HepG2 (cell line): Measurements from ENCODE around the gene ELL. TPM values are rescaled to one million over a fixed set of nuclear protein-coding genes. Genes with fewer than 3 reads are reported as not detected.
A peak's percentile ranks its signal among the peaks of the same experiment; 100 is the strongest.

Source experiments
- CBX2 ChIP-seq, 2 experiments: fragments of 200-600 bp in 1 of 2; sonication (generic); formaldehyde crosslinking in 1 of 2; IDR thresholded peaks; 2 replicates each; pipeline versions ENCODE4 v1.7.0 to v1.8.1; 2018 to 2022; ENCODE audit warnings: low read depth in 2 of 2, low read length in 1 of 2, mild to moderate bottlenecking in 1 of 2, missing genetic modification reagents in 1 of 2
- FIP1L1 ChIP-seq: fragments of 200-400 bp; formaldehyde crosslinking; IDR thresholded peaks from 2 replicates; pipeline ENCODE4 v1.6.1; 2018; ENCODE audit warnings: low read depth, mild to moderate bottlenecking, low read length, moderate library complexity, borderline replicate concordance; ENCODE audit not compliant: insufficient read depth
- LCORL ChIP-seq, 2 experiments: fragments of 450-650 bp in 1 of 2; sonication (generic) in 1 of 2; formaldehyde crosslinking in 1 of 2; IDR thresholded peaks; 2 replicates each; pipeline versions ENCODE4 v1.5.0 to v1.6.1; 2017 to 2020; ENCODE audit warnings: antibody characterized with exemption in 1 of 2, missing genetic modification reagents in 1 of 2
- NR2C2 ChIP-seq: sonication (generic); formaldehyde crosslinking; IDR thresholded peaks from 2 replicates; pipeline ENCODE4 v1.4.0; 2020; ENCODE audit warnings: missing genetic modification reagents, mild to moderate bottlenecking, moderate library complexity, borderline replicate concordance
- PHF21A ChIP-seq: sonication (generic); formaldehyde crosslinking; IDR thresholded peaks from 2 replicates; pipeline ENCODE4 v1.5.0; 2020; ENCODE audit warnings: mild to moderate bottlenecking, missing genetic modification reagents
- RBAK ChIP-seq: sonication (generic); formaldehyde crosslinking; IDR thresholded peaks from 2 replicates; pipeline ENCODE4 v1.5.1; 2020; ENCODE audit warnings: mild to moderate bottlenecking, missing genetic modification reagents
- REST ChIP-seq, 2 experiments: IDR thresholded peaks; 2 replicates each; pipeline ENCODE4 v1.6.1; 2011 to 2012; ENCODE audit warnings: low read length in 2 of 2, borderline replicate concordance in 1 of 2, low read depth in 1 of 2, mild to moderate bottlenecking in 1 of 2, moderate library complexity in 1 of 2
- SALL1 ChIP-seq: sonication (generic); formaldehyde crosslinking; IDR thresholded peaks from 2 replicates; pipeline ENCODE4 v1.8.0; 2022; ENCODE audit warnings: mild to moderate bottlenecking, missing genetic modification reagents
- THAP9 ChIP-seq: sonication (generic); formaldehyde crosslinking; IDR thresholded peaks from 2 replicates; pipeline ENCODE4; 2020; ENCODE audit warnings: missing genetic modification reagents, mild to moderate bottlenecking, borderline replicate concordance
- THYN1 ChIP-seq: sonication (generic); formaldehyde crosslinking; IDR thresholded peaks from 2 replicates; pipeline ENCODE4 v1.8.1; 2023; ENCODE audit warnings: low read depth, mild to moderate bottlenecking, moderate library complexity, missing genetic modification reagents, borderline replicate concordance
- ZFX ChIP-seq: sonication (generic); formaldehyde crosslinking; IDR thresholded peaks from 2 replicates; pipeline ENCODE4 v1.4.0; 2020; ENCODE audit warnings: mild to moderate bottlenecking, low read depth, missing genetic modification reagents, moderate library complexity
- polyA plus RNA-seq, 8 experiments: library from polyadenylated mRNA; depleted of rRNA in 3 of 8; stranded (reverse) in 7 of 8; unstranded in 1 of 8; fragments of >200 nt; fragmentation: Illumina TruSeq in 4 of 8; extraction: Trizol in 4 of 8; gene quantifications; 2 replicates each; pipeline versions ENCODE4 v1.2.1 to v1.2.3, GENCODE V29; 2011 to 2016; ENCODE audit warnings: low read depth in 4 of 8, missing spikeins in 1 of 8, mixed read lengths in 1 of 8; ENCODE audit not compliant: insufficient read depth in 1 of 8
- total RNA-seq, 5 experiments: library from RNA; depleted of rRNA; stranded (reverse); fragments of >200 nt; fragmentation: Illumina TruSeq; extraction: Trizol; gene quantifications; 2 replicates each; pipeline ENCODE4 v1.2.3, GENCODE V29; 2016; ENCODE audit warnings: low read depth in 1 of 5
- TF ChIP-seq, protein P1 (sequence below): sonication (generic); formaldehyde crosslinking; IDR thresholded peaks from 2 replicates; pipeline ENCODE4 v1.9.0; 2021; ENCODE audit warnings: missing genetic modification reagents, borderline replicate concordance
- TF ChIP-seq, protein P2 (sequence below): sonication (generic); formaldehyde crosslinking; IDR thresholded peaks from 2 replicates; pipeline ENCODE4 v1.4.0; 2020; ENCODE audit warnings: mild to moderate bottlenecking, missing genetic modification reagents
- TF ChIP-seq, protein P3 (sequence below): sonication (generic); formaldehyde crosslinking; IDR thresholded peaks from 2 replicates; pipeline ENCODE4 v1.8.0; 2022; ENCODE audit warnings: mild to moderate bottlenecking, missing genetic modification reagents, borderline replicate concordance

Gene ELL
- total and polyA plus RNA-seq, 2 of the 13 experiments (the other 11 are each of a cell fraction or from before 2014, with no cell fraction given) = 3.7 to 5.4 TPM

GRCh38 chr19:18414504-18415177 lies 107.2 kb downstream of the ELL start (continued):
- TF ChIP-seq REST (IDR thresholded peaks at IDR 0.05; ENCODE audit: borderline replicate concordance in 1 of 2, low read depth in 1 of 2, low read length in 2 of 2) = no peak
- TF ChIP-seq CBX2 (IDR thresholded peaks at IDR 0.05; ENCODE audit: low read depth, low read length) = no peak
- TF ChIP-seq CBX2 (CRISPR knock-in tag; IDR thresholded peaks at IDR 0.05; ENCODE audit: low read depth) = no peak
- no peak for TF ChIP-seq LCORL (IDR thresholded peaks at IDR 0.05)
- no peak for TF ChIP-seq LCORL (CRISPR knock-in tag; IDR thresholded peaks at IDR 0.05)
- TF ChIP-seq, protein P1, sequence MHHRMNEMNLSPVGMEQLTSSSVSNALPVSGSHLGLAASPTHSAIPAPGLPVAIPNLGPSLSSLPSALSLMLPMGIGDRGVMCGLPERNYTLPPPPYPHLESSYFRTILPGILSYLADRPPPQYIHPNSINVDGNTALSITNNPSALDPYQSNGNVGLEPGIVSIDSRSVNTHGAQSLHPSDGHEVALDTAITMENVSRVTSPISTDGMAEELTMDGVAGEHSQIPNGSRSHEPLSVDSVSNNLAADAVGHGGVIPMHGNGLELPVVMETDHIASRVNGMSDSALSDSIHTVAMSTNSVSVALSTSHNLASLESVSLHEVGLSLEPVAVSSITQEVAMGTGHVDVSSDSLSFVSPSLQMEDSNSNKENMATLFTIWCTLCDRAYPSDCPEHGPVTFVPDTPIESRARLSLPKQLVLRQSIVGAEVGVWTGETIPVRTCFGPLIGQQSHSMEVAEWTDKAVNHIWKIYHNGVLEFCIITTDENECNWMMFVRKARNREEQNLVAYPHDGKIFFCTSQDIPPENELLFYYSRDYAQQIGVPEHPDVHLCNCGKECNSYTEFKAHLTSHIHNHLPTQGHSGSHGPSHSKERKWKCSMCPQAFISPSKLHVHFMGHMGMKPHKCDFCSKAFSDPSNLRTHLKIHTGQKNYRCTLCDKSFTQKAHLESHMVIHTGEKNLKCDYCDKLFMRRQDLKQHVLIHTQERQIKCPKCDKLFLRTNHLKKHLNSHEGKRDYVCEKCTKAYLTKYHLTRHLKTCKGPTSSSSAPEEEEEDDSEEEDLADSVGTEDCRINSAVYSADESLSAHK (CRISPR knock-in tag) = no peak
- TF ChIP-seq THAP9 (CRISPR knock-in tag) = no peak
- no peak for TF ChIP-seq THYN1
- TF ChIP-seq, protein P2, sequence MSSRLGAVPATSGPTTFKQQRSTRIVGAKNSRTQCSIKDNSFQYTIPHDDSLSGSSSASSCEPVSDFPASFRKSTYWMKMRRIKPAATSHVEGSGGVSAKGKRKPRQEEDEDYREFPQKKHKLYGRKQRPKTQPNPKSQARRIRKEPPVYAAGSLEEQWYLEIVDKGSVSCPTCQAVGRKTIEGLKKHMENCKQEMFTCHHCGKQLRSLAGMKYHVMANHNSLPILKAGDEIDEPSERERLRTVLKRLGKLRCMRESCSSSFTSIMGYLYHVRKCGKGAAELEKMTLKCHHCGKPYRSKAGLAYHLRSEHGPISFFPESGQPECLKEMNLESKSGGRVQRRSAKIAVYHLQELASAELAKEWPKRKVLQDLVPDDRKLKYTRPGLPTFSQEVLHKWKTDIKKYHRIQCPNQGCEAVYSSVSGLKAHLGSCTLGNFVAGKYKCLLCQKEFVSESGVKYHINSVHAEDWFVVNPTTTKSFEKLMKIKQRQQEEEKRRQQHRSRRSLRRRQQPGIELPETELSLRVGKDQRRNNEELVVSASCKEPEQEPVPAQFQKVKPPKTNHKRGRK = no peak
- peak; percentile 32; the same call in 1 of the 2 replicates for TF ChIP-seq ZFX (CRISPR knock-in tag)
- no peak for TF ChIP-seq FIP1L1
- no peak for TF ChIP-seq RBAK (CRISPR knock-in tag)
- TF ChIP-seq PHF21A (CRISPR knock-in tag) = no peak
- TF ChIP-seq, protein P3, sequence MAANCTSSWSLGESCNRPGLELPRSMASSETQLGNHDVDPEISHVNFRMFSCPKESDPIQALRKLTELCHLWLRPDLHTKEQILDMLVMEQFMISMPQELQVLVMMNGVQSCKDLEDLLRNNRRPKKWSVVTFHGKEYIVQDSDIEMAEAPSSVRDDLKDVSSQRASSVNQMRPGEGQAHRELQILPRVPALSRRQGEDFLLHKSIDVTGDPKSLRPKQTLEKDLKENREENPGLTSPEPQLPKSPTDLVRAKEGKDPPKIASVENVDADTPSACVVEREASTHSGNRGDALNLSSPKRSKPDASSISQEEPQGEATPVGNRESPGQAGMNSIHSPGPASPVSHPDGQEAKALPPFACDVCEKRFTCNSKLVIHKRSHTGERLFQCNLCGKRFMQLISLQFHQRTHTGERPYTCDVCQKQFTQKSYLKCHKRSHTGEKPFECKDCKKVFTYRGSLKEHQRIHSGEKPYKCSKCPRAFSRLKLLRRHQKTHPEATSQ = no peak
- TF ChIP-seq SALL1 (CRISPR knock-in tag) = peak; percentile 28; the same call in 1 of the 2 replicates
- TF ChIP-seq NR2C2 (CRISPR knock-in tag) = peak; percentile 54; the same call in 1 of the 2 replicates
